Thyroid gland (tissue), 4 donors: ENCODE results near the gene KRTAP2-4. TPM values are rescaled to one million over a fixed set of nuclear protein-coding genes. Genes with fewer than 3 reads are reported as not detected.

Source experiments
- DNase-seq, 2 donors: peaks; one replicate each; pipeline ENCODE4 v3.0.0-alpha.2; 2019
- H3K27ac ChIP-seq, 3 donors: fragments of 200-600 bp; sonication (generic); 1 replicate in 2 of 3; 2 replicates in 1 of 3; pipeline ENCODE4 v1.5.1; 2016 to 2019; ENCODE audit warnings: mild to moderate bottlenecking in 1 of 3, moderate library complexity in 1 of 3
- H3K27me3 ChIP-seq: fragments of 200-600 bp; sonication (generic); one replicate; pipeline ENCODE4 v1.5.1; 2019
- H3K36me3 ChIP-seq, 2 donors: fragments of 200-600 bp; sonication (generic); one replicate each; pipeline ENCODE4 v1.5.1; 2016 to 2019
- H3K4me1 ChIP-seq, 2 donors: fragments of 200-600 bp; sonication (generic); one replicate each; pipeline ENCODE4 v1.5.1; 2017 to 2019
- H3K4me3 ChIP-seq, 3 donors: fragments of 200-600 bp; sonication (generic); replicated peaks in 1 of 3; 1 replicate in 2 of 3; 2 replicates in 1 of 3; pipeline ENCODE4 v1.5.1; 2016; ENCODE audit warnings: mild to moderate bottlenecking in 1 of 3
- H3K9me3 ChIP-seq: fragments of 200-600 bp; sonication (generic); one replicate; pipeline ENCODE4 v1.5.1; 2017
- CTCF ChIP-seq, 6 experiments: fragments of 200-600 bp in 3 of 6; fragments of 450-650 bp in 3 of 6; sonication (generic) in 3 of 6; IDR thresholded peaks; one replicate each; pipeline ENCODE4 v1.5.1; 2016 to 2019; ENCODE audit warnings: antibody characterized with exemption in 6 of 6, mild to moderate bottlenecking in 2 of 6, inconsistent platforms in 1 of 6, moderate library complexity in 1 of 6
- POLR2A ChIP-seq, 2 donors: fragments of 450-650 bp; IDR thresholded peaks; one replicate each; pipeline ENCODE4 v1.6.1; 2017; ENCODE audit warnings: antibody characterized with exemption in 2 of 2, mild to moderate bottlenecking in 2 of 2, moderate library complexity in 1 of 2
- WGBS, 2 donors: methylation state at CpG; one replicate each; pipeline ENCODE4 v1.1.5; 2017; 5-methylcytosine and 5-hydroxymethylcytosine counted together
- intact Hi-C: fragments of 100-400 bp; cut with DNase I; formaldehyde crosslinking; loops from one replicate; pipeline ENCODE4 v1.15.1; 2023
- total RNA-seq, 4 donors: library from RNA; depleted of rRNA; stranded (reverse); fragments of >200 nt; gene quantifications; one replicate each; pipeline ENCODE4 v1.2.3, GENCODE V29; 2016

The KRTAP2-4 gene
- total RNA-seq, 4 donors from 2014 or later = not detected

- H3K4me3 ChIP-seq = no peak overlapping the region
- TF ChIP-seq CTCF (IDR thresholded peaks at IDR 0.05) (no peak), POLR2A (IDR thresholded peaks at IDR 0.05) (no peak)
- no peaks in the 10 kb centered on the region for H3K4me1 ChIP-seq
- no peaks in the 10 kb centered on the region for H3K36me3 ChIP-seq
- DNase-seq = no peak
- intact Hi-C loops = no loop called here
- 74 to 76% methylated on average over 13 of the region's 13 CpGs for WGBS, 2 donors
- no peaks in the 10 kb centered on the region for H3K27me3 ChIP-seq
- H3K9me3 ChIP-seq = no peaks in the 10 kb centered on the region
- H3K27ac ChIP-seq = no peak overlapping the region
These were observed 49.0 kb downstream of the KRTAP2-4 start for GRCh38 chr17:41016578-41017215.

DNA sequence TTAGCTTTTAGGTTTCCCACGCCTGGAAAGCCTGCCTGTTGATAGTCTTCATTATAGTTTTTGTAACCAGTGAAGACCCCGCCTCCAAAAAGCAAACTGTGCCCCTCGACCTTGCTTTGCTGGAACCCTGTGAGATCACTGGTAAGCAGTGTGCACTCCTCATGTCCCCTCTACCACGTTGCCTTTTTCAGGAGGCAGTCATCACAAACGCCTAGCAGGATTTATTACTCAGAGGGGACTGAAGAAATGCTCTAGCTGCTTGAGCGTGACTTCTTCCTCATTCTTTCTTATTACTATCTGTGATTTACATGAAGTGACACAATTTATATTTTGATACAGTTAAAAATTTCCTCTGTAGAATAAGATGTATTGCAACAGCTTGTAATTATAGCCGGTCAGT, 50.2 kb downstream of the KRTAP2-4 start:
- WGBS, 2 donors = 75 to 82% methylated on average over 7 of the region's 7 CpGs
- no peaks in the 10 kb centered on the region for H3K9me3 ChIP-seq
- no peak for DNase-seq
- H3K36me3 ChIP-seq = no peaks in the 10 kb centered on the region
- H3K27ac ChIP-seq = no peak overlapping the region
- intact Hi-C loops = no loop called here
- H3K4me3 ChIP-seq = no peak overlapping the region
- H3K27me3 ChIP-seq = no peaks in the 10 kb centered on the region
- no peak for TF ChIP-seq POLR2A (IDR thresholded peaks at IDR 0.05)
- TF ChIP-seq CTCF (IDR thresholded peaks at IDR 0.05) = no peak
- H3K4me1 ChIP-seq = no peaks in the 10 kb centered on the region

Other genes starting within 250 kb of the KRTAP2-4 start
- gene KRT10, start 243.3 kb downstream of the KRTAP2-4 start, total RNA-seq = 10 to 100 TPM in 2 of 4 donors, 1 to 10 TPM in 2; 1.3 to 10.8 (median 8.8) TPM
- not detected for gene KRT12, start 198.7 kb downstream of the KRTAP2-4 start, total RNA-seq
- not detected for gene KRT20, start 180.6 kb downstream of the KRTAP2-4 start, total RNA-seq
- gene KRT23, start 128.2 kb downstream of the KRTAP2-4 start, total RNA-seq = 1 to 10 TPM in 1 of 4 donors, not detected in 3; 4.6 TPM
- not detected for gene KRT39, start 98.9 kb downstream of the KRTAP2-4 start, total RNA-seq
- not detected for gene KRT40, start 81.6 kb downstream of the KRTAP2-4 start, total RNA-seq
- gene KRTAP3-3, start 71.7 kb downstream of the KRTAP2-4 start, total RNA-seq = not detected
- gene KRTAP3-2, start 66.0 kb downstream of the KRTAP2-4 start, total RNA-seq = not detected
- gene KRTAP3-1, start 56.8 kb downstream of the KRTAP2-4 start, total RNA-seq = not detected
- not detected for gene KRTAP1-5, start 38.7 kb downstream of the KRTAP2-4 start, total RNA-seq
- gene KRTAP1-4, start 35.7 kb downstream of the KRTAP2-4 start, total RNA-seq = not detected
- gene KRTAP1-3, start 31.0 kb downstream of the KRTAP2-4 start, total RNA-seq = not detected
- gene KRTAP1-1, start 24.4 kb downstream of the KRTAP2-4 start, total RNA-seq = not detected
- not detected for gene KRTAP2-1, start 18.6 kb downstream of the KRTAP2-4 start, total RNA-seq
- not detected for gene KRTAP2-2, start 10.6 kb downstream of the KRTAP2-4 start, total RNA-seq
- not detected for gene KRTAP2-3, start 5.8 kb downstream of the KRTAP2-4 start, total RNA-seq
- gene KRTAP4-7, start 18.3 kb upstream of the KRTAP2-4 start, total RNA-seq = not detected
- not detected for gene KRTAP4-8, start 32.3 kb upstream of the KRTAP2-4 start, total RNA-seq
- not detected for gene KRTAP4-16, start 36.3 kb upstream of the KRTAP2-4 start, total RNA-seq
- not detected for gene KRTAP4-9, start 39.5 kb upstream of the KRTAP2-4 start, total RNA-seq
- gene KRTAP4-11, start 52.5 kb upstream of the KRTAP2-4 start, total RNA-seq = not detected
- not detected for gene KRTAP4-12, start 58.3 kb upstream of the KRTAP2-4 start, total RNA-seq
- not detected for gene KRTAP4-6, start 74.7 kb upstream of the KRTAP2-4 start, total RNA-seq
- gene KRTAP4-5, start 83.9 kb upstream of the KRTAP2-4 start, total RNA-seq = not detected
- gene KRTAP4-4, start 94.9 kb upstream of the KRTAP2-4 start, total RNA-seq = not detected
- gene KRTAP4-3, start 102.3 kb upstream of the KRTAP2-4 start, total RNA-seq = not detected
- gene KRTAP4-2, start 112.3 kb upstream of the KRTAP2-4 start, total RNA-seq = not detected
- not detected for gene KRTAP4-1, start 119.0 kb upstream of the KRTAP2-4 start, total RNA-seq
- not detected for gene KRTAP9-1, start 124.0 kb upstream of the KRTAP2-4 start, total RNA-seq
- gene KRTAP9-2, start 160.8 kb upstream of the KRTAP2-4 start, total RNA-seq = not detected
- not detected for gene KRTAP9-3, start 166.6 kb upstream of the KRTAP2-4 start, total RNA-seq
- not detected for gene KRTAP9-8, start 172.1 kb upstream of the KRTAP2-4 start, total RNA-seq
- gene KRTAP9-4, start 183.8 kb upstream of the KRTAP2-4 start, total RNA-seq = not detected
- not detected for gene KRTAP9-9, start 189.5 kb upstream of the KRTAP2-4 start, total RNA-seq
- gene KRTAP9-6, start 199.5 kb upstream of the KRTAP2-4 start, total RNA-seq = not detected
- gene KRTAP9-7, start 209.8 kb upstream of the KRTAP2-4 start, total RNA-seq = not detected
- gene KRTAP29-1, start 237.0 kb upstream of the KRTAP2-4 start, total RNA-seq = not detected
- not detected for gene KRTAP16-1, start 243.4 kb upstream of the KRTAP2-4 start, total RNA-seq
- not detected for gene KRTAP17-1, start 249.8 kb upstream of the KRTAP2-4 start, total RNA-seq